ENCODE data around the gene IL33.

DNA sequence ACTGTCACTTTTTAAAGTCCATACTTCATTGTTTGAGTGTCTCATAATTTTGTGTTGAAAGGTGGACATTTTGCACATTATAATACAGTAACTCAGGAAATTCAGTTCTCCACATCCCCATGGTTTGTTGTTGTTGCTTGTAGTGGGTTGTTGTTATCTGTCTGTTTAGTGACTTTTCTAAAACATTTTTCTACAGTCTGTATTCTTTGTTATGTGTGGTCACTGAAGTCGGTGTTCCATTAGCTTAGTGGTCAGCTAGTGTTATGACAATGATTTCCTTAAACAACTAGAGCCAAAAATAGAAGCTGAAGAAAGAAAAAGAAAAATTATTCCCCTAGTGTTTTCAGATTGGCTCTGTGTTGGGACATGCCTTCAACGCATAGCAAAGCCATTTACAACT, 5.6 kb upstream of the IL33 start:
- TF ChIP-seq POLR2A (IDR thresholded peaks at IDR 0.05) (no peak), CTCF (IDR thresholded peaks at IDR 0.05) (no peak)

Data from body of pancreas (tissue), 4 donors.